Neural progenitor cell (in vitro differentiated cells): ENCODE results near the gene SUN5.

Source experiments
- EZH2 ChIP-seq: fragments of 200-600 bp; sonication (generic); IDR thresholded peaks from 2 replicates; pipeline ENCODE4 v1.6.1; 2017; ENCODE audit warnings: antibody characterized with exemption, mild to moderate bottlenecking, moderate library complexity
- EZH2phosphoT487 ChIP-seq: fragments of 200-600 bp; sonication (generic); IDR thresholded peaks from 2 replicates; pipeline ENCODE4 v1.6.1; 2017; ENCODE audit warnings: antibody characterized with exemption
- TF ChIP-seq, protein P1 (sequence below): fragments of 200-600 bp; sonication (generic); IDR thresholded peaks from 2 replicates; pipeline ENCODE4 v1.5.1; 2017; ENCODE audit warnings: antibody characterized with exemption, mild to moderate bottlenecking

DNA sequence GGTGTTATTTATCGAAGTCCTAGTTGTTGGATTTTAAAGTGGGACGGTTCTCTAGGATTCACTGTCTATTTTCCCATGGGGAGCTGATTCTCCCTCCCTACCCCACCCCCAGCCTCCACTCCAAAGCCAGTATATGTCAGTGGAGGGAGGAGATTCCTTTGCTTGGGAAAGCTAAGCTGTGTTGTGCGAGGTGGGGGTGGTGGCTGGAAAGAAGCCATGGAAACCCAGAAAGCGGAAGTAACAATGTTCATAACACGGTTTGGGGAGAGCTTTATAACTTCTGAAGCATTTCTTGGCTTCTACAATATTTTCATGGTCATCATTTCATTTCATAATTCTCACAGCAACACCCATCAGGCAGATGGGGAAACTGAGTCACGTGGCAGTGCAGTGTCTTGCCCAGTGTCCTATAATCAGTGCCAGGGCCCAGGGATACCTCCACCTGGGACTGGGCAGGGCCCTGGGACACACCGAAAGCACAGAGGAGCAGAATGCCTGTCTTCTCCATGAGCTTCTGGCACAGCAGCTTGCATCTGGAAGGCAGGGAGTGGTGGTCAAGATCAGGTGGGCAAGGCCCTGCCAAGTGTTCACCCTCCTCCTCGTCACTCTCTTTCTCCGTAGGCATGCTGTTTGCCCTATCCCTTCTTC is 4.5 kb downstream of the SUN5 start:
- TF ChIP-seq EZH2 (no peak), EZH2phosphoT487 (no peak)
- TF ChIP-seq, protein P1, sequence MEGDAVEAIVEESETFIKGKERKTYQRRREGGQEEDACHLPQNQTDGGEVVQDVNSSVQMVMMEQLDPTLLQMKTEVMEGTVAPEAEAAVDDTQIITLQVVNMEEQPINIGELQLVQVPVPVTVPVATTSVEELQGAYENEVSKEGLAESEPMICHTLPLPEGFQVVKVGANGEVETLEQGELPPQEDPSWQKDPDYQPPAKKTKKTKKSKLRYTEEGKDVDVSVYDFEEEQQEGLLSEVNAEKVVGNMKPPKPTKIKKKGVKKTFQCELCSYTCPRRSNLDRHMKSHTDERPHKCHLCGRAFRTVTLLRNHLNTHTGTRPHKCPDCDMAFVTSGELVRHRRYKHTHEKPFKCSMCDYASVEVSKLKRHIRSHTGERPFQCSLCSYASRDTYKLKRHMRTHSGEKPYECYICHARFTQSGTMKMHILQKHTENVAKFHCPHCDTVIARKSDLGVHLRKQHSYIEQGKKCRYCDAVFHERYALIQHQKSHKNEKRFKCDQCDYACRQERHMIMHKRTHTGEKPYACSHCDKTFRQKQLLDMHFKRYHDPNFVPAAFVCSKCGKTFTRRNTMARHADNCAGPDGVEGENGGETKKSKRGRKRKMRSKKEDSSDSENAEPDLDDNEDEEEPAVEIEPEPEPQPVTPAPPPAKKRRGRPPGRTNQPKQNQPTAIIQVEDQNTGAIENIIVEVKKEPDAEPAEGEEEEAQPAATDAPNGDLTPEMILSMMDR = no peak
